HG03097 (cell line): ENCODE data around the gene SPEF2.

Experiments
- ATAC-seq: cut with Tn5 transposase; IDR thresholded peaks from one replicate; pipeline ENCODE4 v1.9.1; 2021; ENCODE audit not compliant: unreplicated experiment, low FRiP score

SPEF2 gene

DNA sequence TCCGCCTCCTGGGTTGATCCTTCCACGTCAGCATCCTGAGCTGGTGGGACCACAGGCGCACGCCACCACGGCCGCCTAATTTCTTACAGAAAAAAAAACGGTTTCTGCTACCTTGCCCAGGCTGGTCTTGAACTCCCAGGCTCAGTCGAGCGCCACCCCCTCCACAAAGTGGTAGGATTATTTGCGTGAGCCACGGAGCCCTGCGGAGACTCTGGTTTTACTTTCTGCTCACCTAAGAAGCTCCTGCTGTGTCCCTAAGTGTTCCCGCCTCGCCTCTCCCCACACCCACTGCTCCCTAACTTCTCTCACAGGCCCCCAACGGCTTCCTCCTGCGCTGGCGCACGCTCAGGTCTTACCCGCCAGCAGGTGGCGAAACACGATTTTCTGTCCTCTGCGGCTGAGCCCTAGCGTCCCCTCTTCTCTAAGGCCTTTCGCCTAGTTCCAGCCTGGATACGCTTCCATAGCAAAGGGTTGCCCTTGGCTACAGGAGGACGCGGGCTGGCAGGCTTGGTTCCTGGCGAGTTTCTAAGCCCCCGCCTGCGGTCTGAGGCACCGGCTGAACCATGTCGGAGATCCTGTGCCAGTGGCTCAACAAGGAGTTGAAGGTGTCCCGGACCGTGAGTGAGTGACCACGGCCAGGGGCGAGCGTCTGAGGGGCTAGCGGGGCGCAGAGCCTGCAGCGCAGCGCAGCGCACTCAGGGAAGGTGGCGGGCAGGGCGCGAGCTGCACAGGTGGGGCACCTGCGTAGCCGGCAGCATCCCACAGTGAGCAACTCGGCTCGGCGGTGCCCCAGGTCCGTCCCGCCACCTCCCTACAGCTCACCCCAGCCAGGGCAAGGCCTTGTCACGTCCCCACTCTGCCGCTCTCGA is at the start of gene SPEF2:
TSS of gene SPEF2 (plus strand) at position 429 of the 869 bp plus-strand sequence. CDS start at position 564, 135 bp downstream.
- peak; percentile 88 for ATAC-seq

DNA sequence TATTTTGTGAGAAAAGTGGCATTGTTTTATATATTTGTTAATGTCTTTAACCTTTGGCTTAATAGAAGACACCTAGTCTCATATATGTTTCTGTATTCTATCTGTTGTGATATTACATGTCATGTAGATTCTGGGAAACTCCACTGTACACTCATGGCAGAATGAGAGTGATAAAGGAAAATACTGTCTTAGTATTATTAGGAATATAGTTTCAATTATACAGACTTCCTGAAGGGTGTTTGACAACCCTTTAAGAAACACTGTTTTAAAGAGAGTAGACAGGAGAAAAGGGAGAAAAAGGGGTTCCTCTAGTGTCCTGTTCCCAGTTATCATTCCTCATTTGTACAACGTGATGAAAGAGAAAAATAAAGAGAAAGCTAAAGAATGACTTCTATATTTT is 42.1 kb upstream of the SPEF2 start:
- no peak for ATAC-seq

- ATAC-seq = no peak
Measured at GRCh38 chr5:35587419-35587818, 30.2 kb upstream of the SPEF2 start.

GRCh38 chr5:35593338-35593737 is 24.3 kb upstream of the SPEF2 start:
- ATAC-seq = no peak

DNA sequence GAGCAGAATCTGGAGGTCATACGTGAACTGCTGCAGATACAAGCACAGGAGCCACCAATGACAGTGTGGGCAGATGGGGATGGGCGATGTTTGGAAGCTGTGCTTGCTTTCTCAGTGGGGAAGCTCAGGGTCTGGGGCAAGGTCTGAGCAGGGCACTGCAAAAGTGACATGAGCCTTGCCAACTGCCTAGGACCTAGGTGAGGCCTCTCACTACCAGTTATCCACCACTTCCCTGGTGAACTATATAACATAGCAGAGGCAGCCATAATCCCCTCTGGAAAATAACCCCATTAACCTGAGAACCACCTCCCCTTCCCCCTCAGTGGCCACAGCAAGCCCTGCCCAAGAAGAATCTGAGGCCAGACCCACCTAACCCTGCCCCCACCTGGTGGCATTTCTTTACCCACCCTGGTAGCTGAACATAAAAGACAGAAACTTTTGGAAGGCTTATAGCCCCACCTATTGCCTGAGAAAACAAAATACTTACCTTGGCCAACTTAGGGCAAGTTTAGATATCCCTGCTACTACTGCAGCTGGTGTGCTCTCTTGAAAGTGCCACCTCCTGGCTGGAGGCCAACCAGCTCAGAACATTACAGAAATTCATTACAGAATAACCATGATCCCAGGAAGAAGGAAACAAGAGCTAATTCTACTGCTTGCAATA is 18.8 kb upstream of the SPEF2 start:
- ATAC-seq = no peak

DNA sequence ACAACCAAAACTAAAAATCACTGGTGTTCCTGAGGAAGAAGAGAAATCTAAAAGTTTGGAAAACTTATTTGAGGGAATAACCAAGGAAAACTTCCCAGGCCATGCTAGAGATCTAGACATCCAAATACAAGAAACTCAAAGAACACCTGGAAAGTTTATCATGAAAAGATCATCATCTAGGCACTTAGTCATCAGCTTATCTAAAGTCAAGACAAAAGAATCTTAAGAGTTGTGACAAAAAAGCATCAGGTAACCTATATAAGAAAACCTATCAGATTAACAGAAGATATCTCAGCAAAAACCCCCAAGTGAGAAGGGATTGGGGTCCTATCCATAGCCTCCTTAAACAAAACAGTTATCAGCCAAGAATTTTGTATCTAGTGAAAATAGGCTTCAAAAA is 17.1 kb upstream of the SPEF2 start:
- ATAC-seq = no peak

GRCh38 chr5:35608881-35609779 is 8.5 kb upstream of the SPEF2 start:
- ATAC-seq = no peak

DNA sequence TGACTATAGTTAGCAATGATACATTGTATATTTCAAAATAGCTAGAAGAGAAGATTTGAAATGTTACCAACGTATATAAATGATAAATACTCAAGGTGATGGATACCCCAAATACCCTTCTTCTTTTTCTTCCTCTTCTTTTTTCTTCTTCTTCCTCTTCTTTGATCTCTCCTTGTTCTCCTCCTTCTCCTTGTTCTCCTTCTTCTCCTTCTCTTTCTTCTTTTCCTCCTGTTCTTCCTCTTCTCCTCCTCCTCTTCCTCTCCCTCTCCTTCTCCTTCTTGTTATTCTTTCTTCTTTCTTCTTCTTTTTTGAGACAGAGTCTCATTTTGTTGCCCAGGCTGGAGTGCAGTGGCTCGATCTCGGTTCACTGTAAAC is 616 bp upstream of the SPEF2 start:
- ATAC-seq = no peak

- ATAC-seq = no peak
Measured at GRCh38 chr5:35618304-35618636, 607 bp downstream of the SPEF2 start.

- ATAC-seq = no peak
Measured at GRCh38 chr5:35618781-35619180, 1.1 kb downstream of the SPEF2 start.

- ATAC-seq = no peak
Measured at GRCh38 chr5:35622974-35623373, 5.3 kb downstream of the SPEF2 start.

DNA sequence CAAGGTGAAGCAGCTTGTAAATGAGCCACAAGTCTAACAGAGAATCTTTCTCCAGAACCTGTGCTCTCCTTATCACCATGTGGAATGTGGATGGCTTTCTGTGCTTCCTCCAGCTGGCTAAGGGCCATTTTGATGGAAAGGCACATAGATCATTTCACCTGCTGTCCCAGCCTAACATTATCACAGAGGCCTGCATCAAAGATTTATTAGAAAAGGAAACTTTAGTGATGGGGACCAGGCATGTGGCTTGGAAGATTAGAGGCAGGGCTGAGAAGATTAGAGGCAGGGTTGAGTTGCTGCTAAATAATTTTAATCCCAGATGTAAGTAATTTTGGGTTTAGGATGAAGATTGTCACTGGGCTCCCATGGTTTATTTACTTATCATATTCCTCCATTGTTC is 6.3 kb downstream of the SPEF2 start:
- ATAC-seq = no peak

DNA sequence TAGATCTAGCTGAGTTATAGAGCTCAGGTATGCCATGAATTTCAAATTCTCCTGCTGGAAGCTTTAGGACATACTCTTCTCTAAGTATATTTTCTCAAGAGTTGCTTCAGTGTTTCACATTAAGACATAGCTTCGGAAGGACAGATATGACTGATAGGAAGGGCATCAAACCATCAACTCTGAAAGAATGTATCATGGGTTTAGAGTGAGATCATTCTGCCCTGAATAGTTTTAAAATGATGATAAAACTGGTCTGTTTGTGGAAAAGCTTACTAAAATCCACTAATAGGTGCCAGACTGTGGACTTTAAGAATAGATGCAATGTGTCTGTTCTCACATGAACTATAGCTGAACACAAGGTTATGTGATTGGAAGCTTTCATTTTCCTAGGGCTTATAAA is 8.4 kb downstream of the SPEF2 start:
- no peak for ATAC-seq

- ATAC-seq = no peak
Measured at GRCh38 chr5:35626553-35626952, 8.9 kb downstream of the SPEF2 start.

- no peak for ATAC-seq
Measured at GRCh38 chr5:35634326-35634725, 16.7 kb downstream of the SPEF2 start.

GRCh38 chr5:35640623-35641022 is 23.0 kb downstream of the SPEF2 start:
- ATAC-seq = no peak

DNA sequence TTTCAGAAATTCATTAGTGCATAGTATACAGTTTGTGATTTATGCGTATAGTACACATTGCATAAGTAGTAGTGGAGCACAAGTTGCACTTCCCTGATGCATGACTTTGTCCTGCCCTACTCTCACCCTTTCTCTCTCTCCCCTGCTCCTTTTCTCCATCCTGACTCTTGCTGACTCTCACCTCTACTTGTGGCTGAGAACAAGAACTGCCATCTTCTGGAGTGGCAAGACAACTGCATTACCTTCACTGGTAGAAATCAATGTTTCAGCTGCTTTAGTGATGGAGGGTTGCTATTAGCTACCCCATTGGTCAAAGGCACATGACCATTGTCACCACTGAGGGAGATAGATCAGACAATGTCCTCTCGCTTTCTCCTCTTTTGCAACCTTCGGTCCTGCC is 26.9 kb downstream of the SPEF2 start:
- no peak for ATAC-seq

- ATAC-seq = no peak
Measured at GRCh38 chr5:35647128-35647527, 29.5 kb downstream of the SPEF2 start.

DNA sequence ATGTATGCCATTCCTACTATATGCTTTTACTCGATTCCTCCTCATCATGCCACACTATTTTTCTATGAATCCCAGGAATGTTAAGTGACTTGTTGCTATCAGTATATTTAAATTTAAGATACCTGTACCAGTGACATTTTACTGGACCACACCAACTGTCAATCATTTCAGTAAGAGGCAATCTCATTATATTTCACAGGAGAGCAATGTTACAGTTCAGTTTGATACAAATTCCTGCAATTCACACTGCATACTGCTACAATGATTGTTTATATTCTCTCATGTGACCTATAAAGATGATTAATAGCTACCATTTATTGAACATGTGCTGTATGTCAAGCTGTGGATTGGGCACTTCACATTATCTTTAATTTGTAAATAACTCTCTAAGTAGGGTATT is 30.0 kb downstream of the SPEF2 start:
- ATAC-seq = no peak

DNA sequence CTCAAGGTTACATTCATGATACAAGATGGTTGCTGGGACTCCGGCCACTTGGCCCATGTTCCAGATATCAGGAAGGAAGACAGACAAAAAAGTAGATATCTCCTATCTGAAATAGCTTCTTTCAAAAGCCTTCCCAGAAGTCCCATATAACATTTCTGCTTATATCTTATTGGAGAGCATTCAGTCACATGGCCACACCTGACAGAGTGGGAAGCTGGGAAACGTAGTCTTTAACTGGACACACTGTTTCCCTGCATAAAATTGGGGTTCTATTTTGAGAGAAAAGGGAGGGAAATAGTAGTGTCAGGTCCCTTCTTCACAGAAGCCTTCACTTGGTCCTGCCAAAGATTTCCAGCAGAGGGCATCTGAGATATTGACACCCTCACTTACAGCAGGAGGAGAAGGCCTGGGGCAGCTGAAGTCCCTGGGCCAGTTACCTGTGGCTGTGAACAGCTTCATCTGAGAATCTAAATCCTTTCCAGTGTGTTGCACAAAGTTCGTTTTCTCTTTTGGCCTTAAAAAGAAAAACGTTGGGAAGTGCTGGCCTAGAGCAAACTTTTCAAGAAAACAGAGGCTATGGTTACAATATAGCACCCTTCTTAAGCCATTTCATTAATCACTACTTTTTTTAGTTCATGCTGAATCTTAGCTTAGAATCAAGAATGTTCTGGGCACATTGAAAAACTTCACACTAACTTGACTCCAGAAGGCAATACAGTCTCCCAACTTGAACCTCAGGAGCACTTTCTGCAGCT is 33.5 kb downstream of the SPEF2 start:
- ATAC-seq = no peak

GRCh38 chr5:35656721-35657120 is 39.1 kb downstream of the SPEF2 start:
- no peak for ATAC-seq
